ENCODE data around the gene AHSP.
"Not testable (repeated sequence)": the region's sequence is repeated elsewhere in the genome, so short reads cannot be mapped to it uniquely, and the experiment has no call there.

AHSP gene

DNA sequence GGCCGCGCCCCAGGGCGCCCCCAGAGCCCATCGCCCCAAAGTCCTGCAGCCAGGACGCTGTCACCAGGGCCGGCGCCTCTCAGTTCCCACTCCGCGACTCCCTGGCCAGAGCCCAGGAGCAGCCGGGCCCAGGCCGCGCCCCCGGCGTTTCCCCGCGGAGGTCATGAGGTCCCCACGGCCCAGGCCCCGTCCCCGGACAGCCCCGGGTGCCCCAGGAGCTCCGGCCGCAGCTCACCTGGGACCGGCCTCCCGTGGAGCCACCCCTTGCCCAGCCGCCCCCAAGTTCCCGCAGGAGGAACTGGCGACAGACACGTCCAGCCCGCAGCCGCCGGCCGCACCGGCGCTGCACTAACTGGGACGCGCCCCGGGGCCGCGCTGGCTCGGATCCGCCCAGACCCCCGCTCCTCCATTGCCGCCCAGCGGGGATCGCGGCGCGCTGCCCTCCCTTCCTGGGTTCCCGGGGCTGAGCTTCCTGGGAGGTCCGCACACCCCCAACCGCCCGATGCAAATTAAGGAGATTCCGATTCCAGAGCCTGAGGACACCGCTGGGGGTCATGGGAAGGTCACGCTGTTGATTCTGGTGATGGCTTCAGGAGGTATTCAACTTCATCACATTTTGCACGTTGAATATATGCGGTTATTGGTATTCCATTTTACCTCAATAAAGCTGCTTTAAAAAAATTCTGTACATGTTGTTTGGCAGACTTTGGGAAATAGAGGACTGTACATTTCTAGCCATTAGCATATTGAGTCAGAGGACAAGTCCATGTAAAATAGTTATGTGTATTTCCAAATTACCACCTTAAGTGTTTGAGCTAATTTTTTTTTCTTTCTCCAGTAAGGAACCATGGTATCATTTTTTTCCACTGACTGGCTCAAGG is 9.9 kb downstream of the AHSP start:
- FAIRE-seq: no peak
- no peak for DNase-seq (ENCODE audit: insufficient read length)
- TF ChIP-seq POLR2A (IDR thresholded peaks at IDR 0.05; ENCODE audit: low read depth, low read length) (no peak), POLR2AphosphoS5 (IDR thresholded peaks at IDR 0.05; ENCODE audit: low read depth, low read length) (no peak), TAF1 (IDR thresholded peaks at IDR 0.05; ENCODE audit: borderline replicate concordance, low read depth, low read length) (no peak)

DNA sequence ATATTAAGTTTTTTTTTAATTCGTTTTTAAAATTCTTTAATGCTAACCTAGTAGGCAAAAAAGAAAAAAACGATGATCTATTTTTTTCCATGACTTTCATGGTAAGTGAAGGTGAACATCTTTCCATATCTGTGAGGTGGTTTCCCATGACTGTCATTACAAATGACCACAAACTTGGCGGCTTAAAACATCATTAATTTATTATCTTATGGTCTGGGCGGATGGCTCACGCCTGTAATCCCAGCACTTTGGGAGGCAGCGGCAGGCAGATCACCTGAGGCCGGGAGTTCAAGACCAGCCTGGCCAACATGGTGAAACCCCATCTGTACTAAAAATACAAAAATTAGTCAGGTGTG is 10.5 kb downstream of the AHSP start:
- not testable (repeated sequence) for FAIRE-seq

DNA sequence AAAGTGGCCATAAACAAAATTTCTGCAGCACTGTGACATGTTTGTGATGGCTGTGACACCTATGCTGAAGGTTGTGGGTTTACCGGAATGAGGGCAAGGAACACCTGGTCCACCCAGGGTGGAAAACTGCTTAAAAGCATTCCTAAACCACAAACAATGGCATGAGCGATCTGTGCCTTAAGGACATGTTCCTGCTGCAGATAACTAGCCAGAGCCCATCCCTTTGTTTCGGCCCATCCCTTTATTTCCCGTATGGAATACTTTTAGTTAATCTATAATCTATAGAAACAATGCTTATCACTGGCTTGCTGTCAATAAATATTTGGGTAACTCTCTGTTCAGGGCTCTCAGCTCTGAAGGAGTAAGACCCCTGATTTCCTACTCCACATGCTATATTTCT is 12.1 kb downstream of the AHSP start:
- DNase-seq (ENCODE audit: insufficient read length); FAIRE-seq: not testable (repeated sequence)

More for the DNA sequence above, 10.5 kb downstream of the AHSP start:
- not testable (repeated sequence) for DNase-seq (ENCODE audit: insufficient read length)

DNA sequence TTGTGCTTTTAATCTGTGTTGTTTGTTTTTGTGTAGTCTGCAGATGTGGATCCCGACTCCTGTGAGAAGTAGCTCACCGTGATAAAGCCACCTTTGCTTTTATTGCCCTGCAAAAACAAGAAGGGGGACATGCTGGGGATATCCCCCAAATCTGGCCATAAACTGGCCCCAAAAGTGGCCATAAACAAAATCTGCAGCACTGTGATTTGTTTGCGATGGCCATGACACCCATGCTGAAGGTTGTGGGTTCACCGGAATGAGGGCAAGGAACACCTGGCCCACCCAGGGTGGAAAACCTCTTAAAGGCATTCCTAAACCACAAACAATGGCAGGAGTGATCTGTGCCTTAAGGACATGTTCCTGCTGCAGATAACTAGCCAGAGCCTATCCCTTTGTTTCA is 15.1 kb downstream of the AHSP start:
- FAIRE-seq (no peak), DNase-seq (ENCODE audit: insufficient read length) (no peak)
- TF ChIP-seq POLR2AphosphoS5 (IDR thresholded peaks at IDR 0.05; ENCODE audit: low read depth, low read length) (no peak), TAF1 (IDR thresholded peaks at IDR 0.05; ENCODE audit: borderline replicate concordance, low read depth, low read length) (no peak), POLR2A (IDR thresholded peaks at IDR 0.05; ENCODE audit: low read depth, low read length) (no peak)

DNA sequence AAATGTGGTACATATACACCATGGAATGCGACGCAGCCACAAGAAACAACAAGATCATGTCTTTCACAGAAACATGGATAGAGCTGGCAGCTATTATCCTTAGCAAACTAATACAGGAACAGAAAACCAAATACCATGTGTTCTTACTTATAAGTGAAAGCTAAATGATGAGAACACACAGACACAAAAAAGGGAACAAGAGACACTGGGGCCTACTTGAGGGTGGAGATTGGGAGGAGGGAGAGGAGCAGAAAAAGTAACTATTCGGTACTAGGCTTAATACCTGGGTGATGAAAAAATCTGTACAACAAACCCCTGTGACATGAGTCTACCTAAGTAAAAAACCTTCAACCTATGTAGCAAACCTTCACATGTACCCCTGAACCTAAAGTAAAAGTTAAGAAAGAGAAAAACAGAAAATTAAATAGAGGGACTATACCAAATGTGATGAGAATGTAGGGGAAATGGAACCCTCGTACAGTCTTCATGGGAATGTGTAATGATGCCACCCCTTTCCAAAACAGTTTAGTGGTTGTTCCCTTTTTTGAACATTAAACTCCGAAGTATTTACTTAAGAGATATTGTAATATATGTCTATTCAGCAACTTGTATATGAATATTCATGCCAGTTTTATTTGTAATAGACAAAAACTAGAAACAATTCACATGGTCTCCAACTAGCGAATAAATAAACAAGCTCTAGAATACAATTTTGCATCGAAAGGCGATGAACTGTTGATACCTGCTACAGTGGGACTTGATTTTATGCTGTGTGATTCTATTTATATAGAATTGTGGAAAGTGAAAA is 33.9 kb downstream of the AHSP start:
- no peak for FAIRE-seq
- no peak for DNase-seq (ENCODE audit: insufficient read length)
- no peak for TF ChIP-seq POLR2A (IDR thresholded peaks at IDR 0.05; ENCODE audit: low read depth, low read length)
- no peak for TF ChIP-seq TAF1 (IDR thresholded peaks at IDR 0.05; ENCODE audit: borderline replicate concordance, low read depth, low read length)
- no peak for TF ChIP-seq POLR2AphosphoS5 (IDR thresholded peaks at IDR 0.05; ENCODE audit: low read depth, low read length)

DNA sequence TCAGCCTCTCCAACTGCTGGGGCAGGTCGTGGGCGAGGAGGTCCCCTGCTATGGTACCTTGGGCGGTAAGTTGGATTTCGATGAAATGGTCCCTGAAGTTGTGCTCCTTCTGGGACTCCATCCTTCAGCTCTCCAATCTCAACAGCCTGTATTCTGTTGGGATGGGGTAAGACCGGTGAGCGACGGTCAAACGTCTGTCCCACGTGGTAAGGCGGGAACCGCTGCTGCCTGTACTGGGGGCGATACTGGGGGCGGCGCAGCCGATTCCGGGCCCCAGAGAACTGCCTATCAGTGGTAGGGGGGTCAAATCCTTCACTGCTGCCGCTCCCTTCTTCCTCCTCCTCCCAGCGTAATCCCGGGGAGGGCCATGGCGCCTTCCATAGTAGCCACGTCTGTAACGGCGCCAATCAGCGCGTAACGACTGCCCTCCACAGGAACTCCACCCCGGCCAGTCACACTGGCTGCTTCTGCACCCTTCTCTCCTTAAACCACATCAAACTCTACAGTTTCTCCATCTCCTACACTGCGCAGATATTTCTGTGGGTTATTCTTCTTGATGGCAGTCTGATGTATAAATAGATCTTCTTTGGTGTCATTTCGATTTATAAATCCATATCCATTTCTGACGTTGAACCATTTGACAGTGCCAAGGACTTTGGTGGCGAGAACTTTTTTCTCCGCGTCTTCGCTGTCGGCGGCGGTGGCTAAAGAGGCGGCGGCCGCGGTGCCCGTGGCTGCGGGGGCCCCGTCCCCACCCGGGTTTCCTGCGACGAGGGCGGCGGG is 41.1 kb downstream of the AHSP start:
- TF ChIP-seq POLR2A (IDR thresholded peaks at IDR 0.05; ENCODE audit: low read depth, low read length) (no peak), TAF1 (IDR thresholded peaks at IDR 0.05; ENCODE audit: borderline replicate concordance, low read depth, low read length) (no peak), POLR2AphosphoS5 (IDR thresholded peaks at IDR 0.05; ENCODE audit: low read depth, low read length) (no peak)
- FAIRE-seq (no peak), DNase-seq (ENCODE audit: insufficient read length) (no peak)

DNA sequence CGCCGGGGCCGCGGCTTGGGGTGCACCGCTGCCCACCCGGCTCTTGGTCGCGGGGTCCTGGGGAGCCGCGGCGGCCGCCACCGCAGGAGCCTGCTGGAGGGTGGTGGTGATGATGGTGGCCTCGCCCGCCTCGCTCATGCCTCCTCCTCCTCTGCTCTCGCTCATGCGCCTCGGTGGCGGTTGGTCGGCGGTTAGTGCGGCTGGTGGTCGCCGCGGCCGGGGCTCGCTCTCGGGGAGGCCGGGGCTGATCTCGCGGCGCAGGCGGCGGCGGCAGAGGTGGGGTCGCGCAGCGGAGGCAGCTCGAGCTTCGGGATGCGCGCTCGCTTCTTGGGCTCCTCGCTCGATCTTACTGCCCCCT is 41.6 kb downstream of the AHSP start:
- DNase-seq (ENCODE audit: insufficient read length): no peak
- no peak for FAIRE-seq
- TF ChIP-seq TAF1 (IDR thresholded peaks at IDR 0.05; ENCODE audit: borderline replicate concordance, low read depth, low read length) (no peak), POLR2A (IDR thresholded peaks at IDR 0.05; ENCODE audit: low read depth, low read length) (no peak), POLR2AphosphoS5 (IDR thresholded peaks at IDR 0.05; ENCODE audit: low read depth, low read length) (no peak)

DNA sequence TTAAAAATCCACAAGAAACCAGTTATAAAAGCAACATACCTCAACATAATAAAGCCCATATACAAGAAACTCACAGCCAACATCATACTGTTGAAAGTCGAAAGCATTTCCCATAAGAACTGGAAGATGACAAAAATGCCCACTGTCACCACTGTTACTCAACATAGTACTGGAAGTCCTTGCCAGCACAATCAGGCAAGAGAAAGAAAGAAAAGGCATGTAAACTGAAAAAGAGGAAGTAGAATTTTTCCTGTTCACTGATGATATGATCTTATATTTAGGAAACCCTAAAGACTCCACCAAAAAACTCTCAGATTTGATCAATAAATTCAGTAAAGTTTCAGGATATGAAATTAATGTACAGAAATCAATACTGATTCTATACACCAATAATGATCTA is 45.1 kb downstream of the AHSP start:
- TF ChIP-seq POLR2A (IDR thresholded peaks at IDR 0.05; ENCODE audit: low read depth, low read length) (no peak), TAF1 (IDR thresholded peaks at IDR 0.05; ENCODE audit: borderline replicate concordance, low read depth, low read length) (no peak), POLR2AphosphoS5 (IDR thresholded peaks at IDR 0.05; ENCODE audit: low read depth, low read length) (no peak)
- no peak for DNase-seq (ENCODE audit: insufficient read length)
- FAIRE-seq: no peak

DNA sequence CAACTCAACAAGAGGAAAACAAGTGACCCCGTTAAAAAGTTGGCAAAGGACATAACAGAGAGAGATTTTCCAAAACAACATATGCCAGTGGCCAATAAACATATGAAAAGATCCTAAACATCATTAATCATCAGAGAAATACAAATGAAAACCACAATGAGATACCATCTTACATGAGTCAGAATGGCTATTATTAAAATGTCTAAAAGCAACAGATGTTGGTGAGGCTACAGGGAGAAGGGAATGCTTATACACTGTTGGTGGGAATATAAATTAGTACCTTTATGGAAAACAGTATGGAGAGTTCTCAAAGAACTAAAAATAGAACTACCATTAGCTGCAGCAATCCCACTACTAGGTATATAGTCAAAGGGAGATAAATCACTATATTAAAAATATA is 46.5 kb downstream of the AHSP start:
- DNase-seq (ENCODE audit: insufficient read length); FAIRE-seq: not testable (repeated sequence)

DNA sequence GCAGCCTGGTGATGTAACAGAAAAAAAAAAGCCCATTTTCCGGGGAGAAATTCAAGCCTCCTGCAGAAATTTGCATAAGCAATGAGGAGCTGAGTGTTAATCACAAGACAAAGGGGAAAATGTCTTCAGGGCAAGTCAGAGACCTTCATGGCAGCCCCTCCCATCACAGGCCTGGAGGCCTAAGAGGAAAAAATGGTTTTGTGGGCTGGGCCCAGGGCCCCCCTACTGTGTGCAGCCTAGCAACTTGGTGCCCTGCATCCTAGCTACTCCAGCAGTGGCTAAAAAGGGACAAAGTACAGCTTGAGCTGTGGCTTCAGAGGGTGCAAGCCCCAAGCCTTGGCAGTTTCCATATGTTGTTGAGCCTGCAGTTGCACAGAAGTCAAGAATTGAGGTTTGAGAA is 49.7 kb downstream of the AHSP start:
- DNase-seq (ENCODE audit: insufficient read length) (no peak), FAIRE-seq (no peak)
- TF ChIP-seq POLR2A (IDR thresholded peaks at IDR 0.05; ENCODE audit: low read depth, low read length) (no peak), POLR2AphosphoS5 (IDR thresholded peaks at IDR 0.05; ENCODE audit: low read depth, low read length) (no peak), TAF1 (IDR thresholded peaks at IDR 0.05; ENCODE audit: borderline replicate concordance, low read depth, low read length) (no peak)
